A673 (cell line): ENCODE results near the gene PPM1N. TPM values are rescaled to one million over a fixed set of nuclear protein-coding genes. Genes with fewer than 3 reads are reported as not detected.

ENCODE experiments used
- BruUV-seq: library from RNA; stranded (reverse); fragments of 400-500 nt; replicated peaks from 2 replicates; lab custom pipeline; 2021; lab: Mats Ljungman, UMichigan
- CTCF ChIA-PET: fragments of 300-600 bp; sonication (Branson Sonifier 250); formaldehyde crosslinking; loops from one replicate; lab custom pipeline; 2022; ENCODE audit warnings: antibody characterized with exemption; lab: Charles Lee
- POLR2A ChIA-PET: fragments of 300-600 bp; sonication (Branson Sonifier 250); formaldehyde crosslinking; loops from one replicate; lab custom pipeline; 2022; ENCODE audit warnings: antibody characterized with exemption; ENCODE audit not compliant: low non-redundant PET; lab: Charles Lee
- DNase-seq: peaks from one replicate; pipeline ENCODE4 v3.0.0-alpha.2; 2015; ENCODE audit warnings: low spot score
- H3K27ac ChIP-seq: fragments of 200-600 bp; sonication (generic); 2 replicates; pipeline ENCODE4 v1.5.1; 2016; ENCODE audit warnings: mixed run types, low read depth, mild to moderate bottlenecking, mixed read lengths, antibody characterized with exemption, low read length; ENCODE audit not compliant: poor library complexity, severe bottlenecking
- H3K27me3 ChIP-seq: fragments of 200-600 bp; sonication (generic); replicated peaks from 2 replicates; pipeline ENCODE4 v1.6.1; 2017; ENCODE audit warnings: mixed run types, low read depth, mild to moderate bottlenecking, mixed read lengths, antibody characterized with exemption, low read length; ENCODE audit not compliant: insufficient read depth, poor library complexity
- H3K36me3 ChIP-seq: fragments of 200-600 bp; sonication (generic); 2 replicates; pipeline ENCODE4 v1.6.1; 2016; ENCODE audit warnings: mixed run types, mild to moderate bottlenecking, mixed read lengths, antibody characterized with exemption, low read length; ENCODE audit not compliant: insufficient read depth, poor library complexity, severe bottlenecking
- H3K4me1 ChIP-seq: fragments of 200-600 bp; sonication (generic); 2 replicates; pipeline ENCODE4 v1.6.1; 2017; ENCODE audit warnings: mixed run types, mild to moderate bottlenecking, mixed read lengths, antibody characterized with exemption, low read length; ENCODE audit not compliant: insufficient read depth, poor library complexity, severe bottlenecking
- H3K4me3 ChIP-seq: fragments of 200-600 bp; sonication (generic); 2 replicates; pipeline ENCODE4 v1.5.1; 2016; ENCODE audit warnings: low read depth, mixed run types, mild to moderate bottlenecking, mixed read lengths, low read length; ENCODE audit not compliant: poor library complexity, severe bottlenecking
- H3K9me3 ChIP-seq: fragments of 200-600 bp; sonication (generic); 2 replicates; pipeline ENCODE4 v1.6.1; 2016; ENCODE audit warnings: mixed run types, low read depth, mild to moderate bottlenecking, mixed read lengths, antibody characterized with exemption, low read length; ENCODE audit not compliant: poor library complexity, severe bottlenecking
- CTCF ChIP-seq: fragments of 300-800, 200-600 bp; sonication (generic); conservative IDR thresholded peaks from 2 replicates; pipeline ENCODE4 v1.5.1; 2017; ENCODE audit warnings: low read depth, mild to moderate bottlenecking, antibody characterized with exemption, low read length, moderate library complexity, mixed read lengths
- EZH2 ChIP-seq: fragments of 200-600 bp; sonication (generic); IDR thresholded peaks from 2 replicates; pipeline ENCODE4 v1.6.1; 2017; ENCODE audit warnings: borderline replicate concordance, low read depth, mild to moderate bottlenecking, mixed read lengths, antibody characterized with exemption, low read length; ENCODE audit not compliant: poor library complexity, severe bottlenecking
- intact Hi-C: fragments of 100-400 bp; cut with micrococcal nuclease; formaldehyde crosslinking; loops from one replicate; pipeline ENCODE4 v1.10.0; 2022; ENCODE audit not compliant: unreplicated experiment
- total RNA-seq: library from RNA; stranded (reverse); gene quantifications from 2 replicates; pipeline ENCODE4 v1.2.3, GENCODE V29; 2021

PPM1N gene
- total RNA-seq, 1 experiment from 2014 or later = 0.80 TPM

GRCh38 chr19:45531349-45531748 is 33.1 kb downstream of the PPM1N start:
- no peaks in the 10 kb centered on the region for H3K36me3 ChIP-seq
- H3K4me3 ChIP-seq = no peak overlapping the region
- BruUV-seq = no TSS peak
- DNase-seq = no peak
- peaks cover 9% of the 10 kb centered on the region for H3K9me3 ChIP-seq
- H3K27ac ChIP-seq = no peak overlapping the region
- intact Hi-C loops = no loop called here
- CTCF ChIA-PET = no interaction called here
- POLR2A ChIA-PET = no interaction called here
- no peaks in the 10 kb centered on the region for H3K27me3 ChIP-seq
- TF ChIP-seq CTCF (no peak), EZH2 (no peak)
- H3K4me1 ChIP-seq = peaks cover 7% of the 10 kb centered on the region

GRCh38 chr19:45539459-45539858 is 41.2 kb downstream of the PPM1N start:
- no peak overlapping the region for H3K27ac ChIP-seq
- BruUV-seq = no TSS peak
- no peak overlapping the region for H3K4me3 ChIP-seq
- no peaks in the 10 kb centered on the region for H3K36me3 ChIP-seq
- TF ChIP-seq CTCF (no peak), EZH2 (no peak)
- DNase-seq = no peak
- H3K9me3 ChIP-seq = no peaks in the 10 kb centered on the region
- ChIA-PET CTCF (no interaction called here), POLR2A (no interaction called here)
- H3K27me3 ChIP-seq = no peaks in the 10 kb centered on the region
- H3K4me1 ChIP-seq = no peaks in the 10 kb centered on the region
- intact Hi-C loops = no loop called here

GRCh38 chr19:45542234-45542668 is 44.0 kb downstream of the PPM1N start:
- no peaks in the 10 kb centered on the region for H3K9me3 ChIP-seq
- TF ChIP-seq CTCF (no peak), EZH2 (no peak)
- H3K36me3 ChIP-seq = no peaks in the 10 kb centered on the region
- no peaks in the 10 kb centered on the region for H3K27me3 ChIP-seq
- ChIA-PET CTCF (interaction anchor here (0.7 kb wide), 1 partner anchor 63 kb away, joined by 9 read pairs; no protein-coding TSS in a partner anchor), POLR2A (no interaction called here)
- no peak for DNase-seq
- H3K4me1 ChIP-seq = no peaks in the 10 kb centered on the region
- H3K4me3 ChIP-seq = no peak overlapping the region
- intact Hi-C loops = no loop called here
- no peak overlapping the region for H3K27ac ChIP-seq
- no TSS peak for BruUV-seq
